IMR-90 (cell line): ENCODE data around the gene KIF6. TPM values are rescaled to one million over a fixed set of nuclear protein-coding genes. Genes with fewer than 3 reads are reported as not detected.

Experiments used
- ATAC-seq: fragments of 200-7000 bp; cut with Tn5 transposase; 2 replicates; pipeline ENCODE4 v1.9.1; 2020; ENCODE audit warnings: low read depth, mild to moderate bottlenecking, moderate library complexity
- BruUV-seq: library from RNA; stranded (reverse); fragments of 400-500 nt; replicated peaks from 2 replicates; lab custom pipeline; 2021; lab: Mats Ljungman, UMichigan
- CTCF ChIA-PET: fragments of 300-600 bp; formaldehyde crosslinking; extraction: SDS; loops from one replicate; lab custom pipeline; 2021; ENCODE audit warnings: antibody characterized with exemption; lab: Yijun Ruan, JAX
- POLR2A ChIA-PET: fragments of 300-600 bp; sonication (Branson Sonifier 250); formaldehyde crosslinking; loops from one replicate; lab custom pipeline; 2022; ENCODE audit warnings: antibody characterized with exemption; ENCODE audit not compliant: unreplicated experiment; lab: Charles Lee
- DNase-seq: peaks from one replicate; pipeline ENCODE4 v3.0.0; 2013
- H2AFZ ChIP-seq: replicated peaks from 2 replicates; pipeline ENCODE3; 2013; ENCODE audit warnings: low read length, mild to moderate bottlenecking; ENCODE audit not compliant: poor library complexity
- H2AK5ac ChIP-seq: 2 replicates; pipeline ENCODE4 v1.6.1; 2013; ENCODE audit warnings: low read depth, low read length, inconsistent platforms
- H2AK9ac ChIP-seq: replicated peaks from 2 replicates; pipeline ENCODE3; 2013; ENCODE audit warnings: mild to moderate bottlenecking, low read depth, low read length, moderate library complexity; ENCODE audit not compliant: poor library complexity
- H2BK120ac ChIP-seq: 2 replicates; pipeline ENCODE4 v1.6.1; 2013; ENCODE audit warnings: low read depth, low read length, inconsistent platforms
- H2BK15ac ChIP-seq: 3 replicates; pipeline ENCODE4 v1.6.1; 2013; ENCODE audit warnings: low read depth, low read length, inconsistent platforms
- H2BK20ac ChIP-seq: 2 replicates; pipeline ENCODE4 v1.6.1; 2013; ENCODE audit warnings: low read depth, mild to moderate bottlenecking, inconsistent platforms, low read length, moderate library complexity
- H2BK5ac ChIP-seq: 2 replicates; pipeline ENCODE4 v1.6.1; 2013; ENCODE audit warnings: mild to moderate bottlenecking, low read depth, low read length, inconsistent platforms; ENCODE audit not compliant: poor library complexity, severe bottlenecking
- H3K14ac ChIP-seq: replicated peaks from 2 replicates; pipeline ENCODE4 v1.6.1; 2013; ENCODE audit warnings: low read depth, low read length, inconsistent platforms
- H3K18ac ChIP-seq: 2 replicates; pipeline ENCODE4 v1.6.1; 2013; ENCODE audit warnings: low read depth, low read length, control low read depth
- H3K23ac ChIP-seq: 2 replicates; pipeline ENCODE4 v1.6.1; 2013; ENCODE audit warnings: low read depth, low read length, inconsistent platforms
- H3K27ac ChIP-seq: 2 replicates; pipeline ENCODE4 v1.5.1; 2013; ENCODE audit warnings: mild to moderate bottlenecking, control low read depth, low read length; ENCODE audit not compliant: insufficient read depth
- H3K27me3 ChIP-seq: 2 replicates; pipeline ENCODE4 v1.6.1; 2013; ENCODE audit warnings: low read length; ENCODE audit not compliant: control insufficient read depth, insufficient read depth
- H3K36me3 ChIP-seq: 2 replicates; pipeline ENCODE4 v1.6.1; 2013; ENCODE audit warnings: low read length, mixed read lengths; ENCODE audit not compliant: control insufficient read depth, insufficient read depth
- H3K4ac ChIP-seq: 2 replicates; pipeline ENCODE4 v1.6.1; 2013; ENCODE audit warnings: low read depth, low read length, inconsistent platforms
- H3K4me1 ChIP-seq: 2 replicates; pipeline ENCODE4 v1.6.1; 2013; ENCODE audit warnings: low read length, mixed read lengths; ENCODE audit not compliant: control insufficient read depth, insufficient read depth
- H3K4me2 ChIP-seq: 2 replicates; pipeline ENCODE4 v1.6.1; 2013; ENCODE audit warnings: low read depth, mild to moderate bottlenecking, control low read depth, low read length, moderate library complexity
- H3K4me3 ChIP-seq: 2 replicates; pipeline ENCODE4 v1.5.1; 2013; ENCODE audit warnings: low read depth, mild to moderate bottlenecking, control low read depth, low read length, moderate library complexity; ENCODE audit not compliant: insufficient read depth
- H3K56ac ChIP-seq: 2 replicates; pipeline ENCODE4 v1.6.1; 2013; ENCODE audit warnings: low read length, inconsistent platforms; ENCODE audit not compliant: insufficient read depth; ENCODE audit errors: extremely low read depth
- H3K79me1 ChIP-seq, 2 experiments: 2 replicates each; pipeline ENCODE4 v1.6.1; 2013; ENCODE audit warnings: low read length in 2 of 2, inconsistent platforms in 1 of 2, low read depth in 1 of 2
- H3K9ac ChIP-seq: 2 replicates; pipeline ENCODE4 v1.6.1; 2013; ENCODE audit warnings: low read depth, low read length, control low read depth
- H3K9me1 ChIP-seq: 2 replicates; pipeline ENCODE4 v1.6.1; 2013; ENCODE audit warnings: low read length, inconsistent platforms; ENCODE audit not compliant: insufficient read depth
- H3K9me3 ChIP-seq: 2 replicates; pipeline ENCODE4 v1.6.1; 2013; ENCODE audit warnings: low read length; ENCODE audit not compliant: control insufficient read depth, insufficient read depth
- H4K20me1 ChIP-seq: 2 replicates; pipeline ENCODE4 v1.6.1; 2013; ENCODE audit warnings: low read length, inconsistent platforms; ENCODE audit not compliant: insufficient read depth
- H4K5ac ChIP-seq: 2 replicates; pipeline ENCODE4 v1.6.1; 2013; ENCODE audit warnings: mild to moderate bottlenecking, low read depth, low read length, control low read depth
- H4K8ac ChIP-seq, 2 experiments: 2 replicates each; pipeline ENCODE4 v1.6.1; 2013; ENCODE audit warnings: low read depth in 2 of 2, low read length in 2 of 2, control low read depth in 1 of 2, inconsistent platforms in 1 of 2
- H4K91ac ChIP-seq: 2 replicates; pipeline ENCODE4 v1.6.1; 2013; ENCODE audit warnings: low read depth, low read length, inconsistent platforms; ENCODE audit not compliant: insufficient read depth
- CEBPB ChIP-seq: IDR thresholded peaks from 2 replicates; pipeline ENCODE4 v1.6.1; 2012; ENCODE audit warnings: low read depth, low read length, improper control_type of control experiment
- FOS ChIP-seq: fragments of 150-350 bp; IDR thresholded peaks from 2 replicates; pipeline ENCODE4 v1.6.1; 2016; ENCODE audit warnings: low read depth, low read length
- NFE2L2 ChIP-seq: fragments of 150-350 bp; IDR thresholded peaks from 2 replicates; pipeline ENCODE4 v1.6.1; 2016; ENCODE audit warnings: low read depth, mild to moderate bottlenecking, low read length
- RAD21 ChIP-seq: IDR thresholded peaks from 2 replicates; pipeline ENCODE4 v1.6.1; 2012; ENCODE audit warnings: low read length, improper control_type of control experiment
- SMC3 ChIP-seq: fragments of 150-350 bp; IDR thresholded peaks from 2 replicates; pipeline ENCODE4 v1.6.1; 2016; ENCODE audit warnings: low read depth, mild to moderate bottlenecking, antibody characterized with exemption, low read length, moderate library complexity
- WGBS, 2 experiments: methylation state at CpG; one replicate each; pipeline versions ENCODE4 v1.1.5 to v1.1.7; 2013; ENCODE audit warnings: missing lambda C conversion rate in 2 of 2; ENCODE audit not compliant: insufficient read length in 1 of 2; ENCODE audit errors: extremely low coverage in 2 of 2; 5-methylcytosine and 5-hydroxymethylcytosine counted together
- dilution Hi-C: fragments of 300-500 bp; cut with HindIII; formaldehyde crosslinking; loops from one replicate; pipeline ENCODE4 v1.14.3; 2018; ENCODE audit warnings: low sequenced_read_pairs; ENCODE audit not compliant: unreplicated experiment
- in situ Hi-C: fragments of 300-500 bp; cut with MboI; formaldehyde crosslinking; loops from 3 replicates; pipeline ENCODE4 v1.14.3; 2019; ENCODE audit warnings: low sequenced_read_pairs, inconsistent platforms, mixed read lengths
- intact Hi-C: fragments of 100-400 bp; cut with micrococcal nuclease; formaldehyde crosslinking; loops from 2 replicates; pipeline ENCODE4 v1.10.0; 2022
- polyA plus RNA-seq, 3 experiments: library from polyadenylated mRNA; depleted of rRNA; stranded (reverse); fragments of >200 nt; gene quantifications; 2 replicates each; pipeline ENCODE4 v1.2.3, GENCODE V29; 2012; ENCODE audit warnings: low replicate concordance in 1 of 3
- total RNA-seq: library from RNA; depleted of rRNA; stranded (reverse); fragments of >200 nt; gene quantifications from 2 replicates; pipeline ENCODE4 v1.2.3, GENCODE V29; 2012
- TF ChIP-seq, protein P1 (sequence below): conservative IDR thresholded peaks from 2 replicates; pipeline ENCODE4 v1.5.1; 2012; ENCODE audit warnings: mild to moderate bottlenecking, low read depth, low read length, improper control_type of control experiment
- TF ChIP-seq, protein P2 (sequence below): fragments of 150-350 bp; IDR thresholded peaks from 2 replicates; pipeline ENCODE4 v1.6.1; 2017; ENCODE audit warnings: mild to moderate bottlenecking, antibody characterized with exemption, low read length, low read depth

Gene KIF6
- total and polyA plus RNA-seq, 2 of the 4 experiments (the other 2 are of a cell fraction), result under 0.01 to 0.10 TPM

DNA sequence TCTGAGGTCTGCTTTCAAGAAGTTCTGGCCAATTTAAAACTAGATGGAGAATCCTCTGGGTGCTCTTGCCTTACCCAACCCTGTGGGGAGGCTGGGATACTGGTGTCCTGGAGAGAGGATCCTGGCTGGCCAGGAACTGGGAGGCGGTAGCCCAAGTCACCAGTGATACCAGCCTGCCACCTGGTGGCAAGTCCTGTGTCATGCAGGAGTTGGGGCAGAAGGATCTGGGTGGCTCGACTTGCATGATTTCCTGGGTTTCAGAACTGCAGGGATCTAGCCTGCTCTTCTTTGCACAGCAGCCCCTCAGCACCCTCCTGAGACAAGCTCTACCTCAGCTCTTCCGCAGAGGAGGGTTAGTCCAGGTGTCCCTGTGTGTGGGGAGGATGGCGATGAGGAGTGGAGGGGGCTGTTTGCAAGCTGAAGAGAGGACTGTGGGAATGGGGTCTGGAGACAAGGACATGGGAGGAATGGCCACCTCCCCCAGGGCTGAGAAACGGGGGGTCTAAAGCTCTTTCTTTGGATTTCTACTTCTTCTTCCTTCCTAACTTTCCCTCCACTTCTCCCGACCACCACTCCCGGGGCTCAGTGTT, 415.2 kb downstream of the KIF6 start:
- no peak overlapping the region for H3K27ac ChIP-seq
- no peak overlapping the region for H3K4ac ChIP-seq
- no peak overlapping the region for H3K4me3 ChIP-seq
- H3K79me1 ChIP-seq, result no peaks in the 10 kb centered on the region
- no peak overlapping the region for H4K8ac ChIP-seq
- ChIA-PET CTCF (interaction anchor here (2.1 kb wide), 1 partner anchor 437 kb away, joined by 7 read pairs; no protein-coding TSS in a partner anchor), POLR2A (no interaction called here)
- H3K23ac ChIP-seq, result no peak overlapping the region
- H2BK20ac ChIP-seq, result no peak overlapping the region
- DNase-seq (peak; percentile 62), ATAC-seq (peak; percentile 98)
- no peak overlapping the region for H2BK15ac ChIP-seq
- peaks cover 29% of the 10 kb centered on the region; the same call in 1 of the 2 replicates for H3K27me3 ChIP-seq
- H3K9me1 ChIP-seq, result no peaks in the 10 kb centered on the region
- H3K36me3 ChIP-seq, result no peaks in the 10 kb centered on the region
- H4K91ac ChIP-seq, result no peak overlapping the region
- no peak overlapping the region for H4K5ac ChIP-seq
- H2AK9ac ChIP-seq, result no peak overlapping the region
- H2BK5ac ChIP-seq, result no peak overlapping the region
- in situ Hi-C loops (loop anchor here (5.0 to 10.0 kb wide), 3 partner anchors 143 to 438 kb away; no protein-coding TSS in a partner anchor), intact Hi-C loops (loop anchor here (1.0 kb wide), 4 partner anchors 144 to 438 kb away; no protein-coding TSS in a partner anchor), dilution Hi-C loops (no loop called here)
- no peak overlapping the region for H3K18ac ChIP-seq
- H3K9me3 ChIP-seq, result no peaks in the 10 kb centered on the region
- WGBS, 2 experiments, result no CpG with 5 or more reads among the region's 7 CpGs
- H4K20me1 ChIP-seq, result no peaks in the 10 kb centered on the region
- no peak overlapping the region for H3K56ac ChIP-seq
- no peak overlapping the region for H2AK5ac ChIP-seq
- H2BK120ac ChIP-seq, result no peak overlapping the region
- no peak overlapping the region for H3K4me2 ChIP-seq
- H3K14ac ChIP-seq, result no peak overlapping the region
- H3K9ac ChIP-seq, result no peak overlapping the region
- no TSS peak for BruUV-seq
- H2AFZ ChIP-seq, result no peak overlapping the region
- H3K4me1 ChIP-seq, result no peaks in the 10 kb centered on the region
- TF ChIP-seq SMC3, result peak; percentile 80
- TF ChIP-seq CEBPB, result no peak
- no peak for TF ChIP-seq NFE2L2
- no peak for TF ChIP-seq FOS
- TF ChIP-seq, protein P1, sequence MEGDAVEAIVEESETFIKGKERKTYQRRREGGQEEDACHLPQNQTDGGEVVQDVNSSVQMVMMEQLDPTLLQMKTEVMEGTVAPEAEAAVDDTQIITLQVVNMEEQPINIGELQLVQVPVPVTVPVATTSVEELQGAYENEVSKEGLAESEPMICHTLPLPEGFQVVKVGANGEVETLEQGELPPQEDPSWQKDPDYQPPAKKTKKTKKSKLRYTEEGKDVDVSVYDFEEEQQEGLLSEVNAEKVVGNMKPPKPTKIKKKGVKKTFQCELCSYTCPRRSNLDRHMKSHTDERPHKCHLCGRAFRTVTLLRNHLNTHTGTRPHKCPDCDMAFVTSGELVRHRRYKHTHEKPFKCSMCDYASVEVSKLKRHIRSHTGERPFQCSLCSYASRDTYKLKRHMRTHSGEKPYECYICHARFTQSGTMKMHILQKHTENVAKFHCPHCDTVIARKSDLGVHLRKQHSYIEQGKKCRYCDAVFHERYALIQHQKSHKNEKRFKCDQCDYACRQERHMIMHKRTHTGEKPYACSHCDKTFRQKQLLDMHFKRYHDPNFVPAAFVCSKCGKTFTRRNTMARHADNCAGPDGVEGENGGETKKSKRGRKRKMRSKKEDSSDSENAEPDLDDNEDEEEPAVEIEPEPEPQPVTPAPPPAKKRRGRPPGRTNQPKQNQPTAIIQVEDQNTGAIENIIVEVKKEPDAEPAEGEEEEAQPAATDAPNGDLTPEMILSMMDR, result peak; percentile 83
- peak; percentile 87 for TF ChIP-seq RAD21
- TF ChIP-seq, protein P2, sequence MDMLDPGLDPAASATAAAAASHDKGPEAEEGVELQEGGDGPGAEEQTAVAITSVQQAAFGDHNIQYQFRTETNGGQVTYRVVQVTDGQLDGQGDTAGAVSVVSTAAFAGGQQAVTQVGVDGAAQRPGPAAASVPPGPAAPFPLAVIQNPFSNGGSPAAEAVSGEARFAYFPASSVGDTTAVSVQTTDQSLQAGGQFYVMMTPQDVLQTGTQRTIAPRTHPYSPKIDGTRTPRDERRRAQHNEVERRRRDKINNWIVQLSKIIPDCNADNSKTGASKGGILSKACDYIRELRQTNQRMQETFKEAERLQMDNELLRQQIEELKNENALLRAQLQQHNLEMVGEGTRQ, result no peak
